Astrocyte of the hippocampus (primary cell): ENCODE results near the gene ASXL2.
A peak's percentile ranks its signal among the peaks of the same experiment; 100 is the strongest.
"Not testable (repeated sequence)": the region's sequence is repeated elsewhere in the genome, so short reads cannot be mapped to it uniquely, and the experiment has no call there.

Source experiments
- DNase-seq: peaks from one replicate; pipeline ENCODE4 v3.0.0; 2011; ENCODE audit warnings: low read depth, low spot score

Gene ASXL2

GRCh38 chr2:25738383-25739343 lies 139.6 kb downstream of the ASXL2 start:
- DNase-seq = no peak

GRCh38 chr2:25736899-25737515 lies 141.3 kb downstream of the ASXL2 start:
- no peak for DNase-seq

DNA sequence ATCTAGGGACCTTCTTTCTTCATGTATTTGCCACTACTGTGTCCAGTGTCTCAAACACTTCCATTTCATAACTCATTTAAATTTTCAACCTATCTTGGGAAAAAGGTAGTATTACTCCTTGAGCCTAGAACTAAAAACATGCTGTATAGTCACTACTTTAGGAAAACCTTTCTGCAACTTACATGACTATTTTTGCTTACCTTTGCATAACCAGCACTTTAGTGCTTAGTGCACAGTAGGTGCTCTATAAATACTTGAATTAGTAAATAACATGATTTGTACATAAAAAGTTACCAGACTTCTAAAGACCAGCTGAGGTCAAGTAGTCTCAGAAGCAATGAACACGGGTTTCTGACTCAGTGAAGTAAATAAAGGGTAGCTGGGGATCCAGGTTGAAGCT lies 142.5 kb downstream of the ASXL2 start:
- no peak for DNase-seq

DNA sequence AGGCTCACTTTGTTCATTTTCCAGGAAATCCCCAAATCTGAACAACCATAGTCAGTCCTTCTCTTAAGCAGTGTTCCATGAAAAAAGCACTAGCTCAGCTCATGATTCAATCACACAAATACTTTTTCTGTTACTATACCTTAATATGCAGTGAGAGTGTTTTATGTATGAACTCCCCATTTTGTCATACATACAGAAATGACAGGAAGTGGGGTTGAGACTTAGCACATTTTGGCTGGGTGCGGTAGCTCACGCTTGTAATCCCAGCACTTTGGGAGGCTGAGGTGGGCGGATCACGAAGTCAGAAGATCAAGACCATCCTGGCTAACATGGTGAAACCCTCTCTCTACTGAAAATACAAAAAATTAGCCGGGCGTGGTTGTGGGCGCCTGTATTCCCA lies 149.7 kb downstream of the ASXL2 start:
- DNase-seq = no peak

- DNase-seq = no peak
Measured at GRCh38 chr2:25726522-25726921, 151.8 kb downstream of the ASXL2 start.

- no peak for DNase-seq
Measured at GRCh38 chr2:25725877-25726276, 152.4 kb downstream of the ASXL2 start.

GRCh38 chr2:25724756-25725155 lies 153.5 kb downstream of the ASXL2 start:
- no peak for DNase-seq

DNA sequence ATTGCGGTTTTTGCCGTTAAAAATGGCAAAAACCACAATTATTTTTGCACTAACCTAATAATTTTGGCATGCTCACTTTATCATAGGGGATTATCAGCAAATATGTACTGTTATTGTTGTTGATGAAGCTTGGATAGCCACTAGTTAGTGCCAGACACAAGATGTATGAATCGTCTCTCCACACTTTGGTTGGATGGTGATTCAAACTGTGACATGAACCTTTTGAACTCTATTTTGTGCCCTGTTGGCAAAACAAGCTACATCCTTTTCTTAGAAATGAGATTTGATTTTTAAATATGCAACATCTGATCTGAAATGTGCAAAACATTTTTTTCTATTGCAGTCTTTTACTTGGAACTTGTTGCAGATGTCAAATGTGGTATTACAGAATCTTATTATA lies 156.1 kb downstream of the ASXL2 start:
- DNase-seq = no peak

GRCh38 chr2:25720575-25720974 lies 157.7 kb downstream of the ASXL2 start:
- no peak for DNase-seq

DNA sequence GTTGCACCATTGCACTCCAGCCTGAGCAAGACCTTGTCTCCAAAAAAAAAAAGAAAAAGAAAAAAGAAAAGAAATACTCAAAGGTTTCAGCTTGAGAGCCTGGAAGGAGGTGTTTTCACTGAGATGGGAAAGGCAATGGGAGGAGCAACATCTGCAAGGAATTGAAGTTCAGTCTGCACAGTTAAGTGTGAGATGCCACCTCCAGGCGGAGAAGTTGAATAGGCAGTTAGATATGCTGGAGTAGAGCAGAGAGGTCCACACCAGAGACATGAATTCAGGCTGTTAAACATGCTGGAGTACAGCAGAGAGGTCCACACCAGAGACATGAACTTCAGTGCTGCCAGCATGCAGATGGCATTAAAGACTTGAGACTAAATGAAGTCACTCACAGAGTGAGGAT lies 163.5 kb downstream of the ASXL2 start:
- DNase-seq = no peak

GRCh38 chr2:25712455-25712854 lies 165.8 kb downstream of the ASXL2 start:
- no peak for DNase-seq

DNA sequence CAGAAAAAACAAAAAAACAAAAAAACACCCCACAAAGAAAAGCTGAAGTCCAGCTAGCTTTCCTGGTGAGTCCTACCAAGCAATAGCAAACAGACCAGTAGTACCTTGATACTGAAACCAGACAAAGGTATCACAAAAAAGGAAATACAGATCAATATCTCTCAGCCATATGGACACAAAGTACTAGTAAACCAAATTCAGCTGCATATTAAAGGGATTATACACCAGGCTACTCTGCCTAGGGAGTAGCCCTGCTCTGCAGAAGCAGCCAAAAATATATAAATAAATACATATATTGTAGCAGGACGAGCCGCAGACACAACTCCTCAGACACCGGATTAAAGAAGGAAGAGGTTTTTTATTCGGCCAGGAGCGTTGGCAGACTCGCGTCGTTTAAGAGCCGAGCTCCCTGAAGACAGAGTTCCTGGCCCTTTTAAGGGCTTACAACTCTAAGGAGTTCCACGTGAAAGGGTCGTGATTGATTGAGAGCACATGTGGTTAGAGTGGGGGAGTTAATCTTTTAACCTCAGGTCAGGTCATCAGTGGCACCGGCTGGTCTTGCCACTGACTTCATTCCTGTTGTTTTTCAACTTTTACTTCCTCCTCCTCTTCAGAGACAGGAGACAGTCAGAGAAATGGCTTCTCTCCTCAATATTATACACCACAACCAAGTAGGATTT lies 166.5 kb downstream of the ASXL2 start:
- no peak for DNase-seq

DNA sequence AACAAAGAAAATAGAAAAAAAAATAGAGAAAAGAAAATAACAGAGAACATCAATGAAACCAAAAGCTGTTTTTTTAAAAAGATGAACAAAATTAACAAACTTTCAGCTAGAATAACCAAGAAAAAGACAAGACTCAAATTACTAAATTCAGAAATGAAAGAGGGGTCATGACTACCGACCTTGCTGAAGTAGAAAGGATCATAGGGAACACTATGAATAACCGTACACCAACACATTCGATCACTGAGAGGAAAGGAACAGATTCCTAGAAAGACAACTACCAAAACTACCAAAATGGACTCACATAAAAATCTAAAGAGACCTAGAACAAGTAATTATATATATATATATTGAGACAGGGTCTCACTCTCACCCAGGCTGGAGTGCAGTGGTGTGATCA lies 167.5 kb downstream of the ASXL2 start:
- no peak for DNase-seq

DNA sequence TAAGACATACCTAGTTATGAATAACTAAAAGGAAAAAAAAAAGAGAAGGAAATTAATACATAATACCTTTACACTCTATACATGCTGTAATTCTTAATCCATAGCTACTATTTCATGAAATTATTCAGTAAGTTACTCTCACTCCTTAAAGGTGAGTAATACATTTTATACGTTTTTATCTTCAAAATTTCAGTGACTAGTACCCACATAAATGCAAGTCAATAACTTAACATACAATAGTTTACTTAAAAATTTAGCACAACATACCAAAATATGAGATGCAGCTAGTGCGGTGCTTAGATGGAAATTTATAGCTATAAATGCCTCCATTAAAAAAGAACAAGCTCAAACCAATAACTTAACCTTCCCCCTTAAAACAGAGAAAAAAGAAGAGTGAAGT lies 168.9 kb downstream of the ASXL2 start:
- DNase-seq = no peak

DNA sequence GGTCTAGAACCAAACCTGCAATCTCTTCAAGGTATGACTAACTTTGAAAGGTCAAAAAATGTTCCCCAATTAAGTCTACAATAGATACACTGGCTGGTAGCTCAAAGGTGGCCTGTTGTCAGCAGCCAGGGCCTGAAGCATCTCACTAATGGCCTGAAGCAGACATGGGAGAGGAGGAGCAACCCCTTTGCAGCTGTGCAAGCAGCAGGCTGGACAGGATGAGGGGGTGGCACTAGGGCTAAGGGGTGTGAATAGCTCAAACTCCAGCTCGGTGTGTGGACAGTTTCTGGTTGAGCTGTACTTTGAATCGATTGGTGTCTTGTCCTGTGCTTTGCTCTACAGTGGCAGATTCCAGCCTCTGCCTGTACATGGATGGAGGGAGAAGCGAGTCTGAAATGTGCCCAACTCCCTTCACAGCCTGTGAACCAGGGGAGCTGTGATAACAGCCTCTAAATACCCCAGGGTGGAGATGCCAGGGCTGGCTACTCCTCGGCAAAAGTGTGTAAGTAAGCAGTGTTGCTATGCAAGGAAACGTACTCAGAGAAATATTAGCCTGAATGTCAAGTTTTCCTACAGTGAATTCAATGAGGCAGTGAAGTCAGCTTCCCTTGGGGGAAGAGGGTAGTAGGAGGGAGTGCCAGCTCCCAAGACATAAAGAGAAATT lies 170.2 kb downstream of the ASXL2 start:
- DNase-seq = no peak

DNA sequence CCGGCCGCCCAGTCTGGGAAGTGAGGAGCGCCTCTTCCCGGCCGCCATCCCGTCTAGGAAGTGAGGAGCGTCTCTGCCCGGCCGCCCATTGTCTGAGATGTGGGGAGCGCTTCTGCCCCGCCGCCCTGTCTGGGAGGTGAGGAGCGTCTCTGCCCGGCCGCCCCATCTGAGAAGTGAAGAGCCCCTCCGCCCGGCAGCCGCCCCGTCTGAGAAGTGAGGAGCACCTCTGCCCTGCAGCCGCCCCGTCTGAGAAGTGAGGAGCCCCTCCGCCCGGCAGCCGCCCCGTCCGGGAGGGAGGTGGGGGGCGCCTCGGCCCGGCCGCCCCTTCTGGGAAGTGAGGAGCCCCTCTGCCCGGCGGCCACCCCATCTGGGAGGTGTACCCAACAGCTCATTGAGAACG lies 172.7 kb downstream of the ASXL2 start:
- DNase-seq = not testable (repeated sequence)

DNA sequence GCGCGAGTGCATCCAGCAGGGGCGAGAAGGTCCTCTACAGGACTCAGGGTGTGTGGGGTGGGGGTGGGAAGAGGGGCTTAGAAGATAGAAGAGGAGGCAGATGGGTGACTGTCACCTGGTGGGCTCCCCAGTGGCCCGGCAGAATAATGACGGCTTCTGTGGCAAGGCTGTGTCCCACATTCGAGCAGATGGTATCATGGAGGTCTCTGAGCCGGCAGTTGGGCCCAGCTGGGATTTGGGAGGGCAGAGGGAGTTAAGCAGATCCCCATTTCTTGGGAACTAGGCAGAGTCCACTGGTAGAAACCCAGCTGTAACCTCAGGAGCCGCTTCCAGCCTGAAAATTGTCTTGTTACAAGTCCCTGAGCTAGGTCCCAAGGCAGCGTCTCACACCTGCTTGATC lies 176.5 kb downstream of the ASXL2 start:
- no peak for DNase-seq

DNA sequence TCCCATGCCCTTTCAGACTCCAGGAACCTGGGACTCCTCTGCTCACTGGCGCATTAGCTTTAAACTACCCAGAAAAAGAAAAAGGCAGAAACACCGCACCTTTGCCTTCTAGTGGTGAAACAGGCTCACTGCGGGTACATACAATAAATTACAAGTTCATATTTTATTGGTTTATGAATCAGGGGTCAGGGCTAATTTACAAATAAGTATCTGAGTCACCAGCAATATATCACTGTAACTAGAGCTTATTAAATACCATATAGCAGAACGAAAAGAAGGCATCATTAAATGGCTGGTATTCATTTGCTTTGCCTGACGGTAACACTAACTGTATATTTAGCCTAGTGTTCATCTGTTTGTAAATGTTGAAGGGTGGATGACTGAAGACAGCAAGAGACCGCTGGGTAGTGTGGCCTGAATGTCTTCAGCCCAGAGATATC lies 178.0 kb downstream of the ASXL2 start:
- DNase-seq = peak; percentile 44

DNA sequence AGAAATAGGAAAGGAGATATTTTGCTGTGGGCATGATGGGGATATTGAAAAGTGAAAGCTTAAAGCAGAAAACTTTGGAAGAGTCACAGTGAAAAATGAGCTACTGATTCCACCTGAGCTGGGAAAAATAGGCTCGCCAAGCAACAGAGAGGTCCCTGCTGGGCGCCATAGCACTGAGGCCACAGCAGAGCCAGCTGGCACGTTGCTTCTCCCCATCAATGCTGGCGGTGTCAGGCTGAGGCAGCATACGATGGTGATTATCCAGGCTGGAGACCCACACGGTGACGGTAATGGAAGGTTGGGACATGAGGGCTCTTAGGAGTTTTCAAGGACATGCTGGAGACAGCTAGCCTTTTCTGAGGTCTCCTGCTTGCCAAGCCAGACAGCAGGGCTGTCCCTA lies 179.1 kb downstream of the ASXL2 start:
- DNase-seq = no peak

DNA sequence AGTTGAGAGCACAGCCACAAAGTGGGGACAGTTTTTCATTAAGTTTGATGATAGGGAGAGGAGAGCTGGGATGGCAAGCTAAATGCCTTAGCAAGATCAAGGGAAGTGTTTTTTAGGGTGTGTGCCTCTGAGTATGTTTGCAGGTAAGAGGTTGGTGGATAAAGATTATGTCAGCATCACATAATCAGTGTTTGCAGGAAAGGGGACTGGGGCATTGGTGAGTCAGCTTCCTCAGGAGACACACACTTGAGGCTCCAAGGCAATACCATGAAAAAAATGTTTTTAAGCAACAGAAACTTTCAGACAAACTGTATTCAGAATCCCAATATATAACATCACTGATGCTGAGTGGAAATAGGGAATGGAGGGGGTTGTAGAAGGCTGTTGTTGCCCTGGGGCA lies 179.5 kb downstream of the ASXL2 start:
- DNase-seq = peak; percentile 29

DNA sequence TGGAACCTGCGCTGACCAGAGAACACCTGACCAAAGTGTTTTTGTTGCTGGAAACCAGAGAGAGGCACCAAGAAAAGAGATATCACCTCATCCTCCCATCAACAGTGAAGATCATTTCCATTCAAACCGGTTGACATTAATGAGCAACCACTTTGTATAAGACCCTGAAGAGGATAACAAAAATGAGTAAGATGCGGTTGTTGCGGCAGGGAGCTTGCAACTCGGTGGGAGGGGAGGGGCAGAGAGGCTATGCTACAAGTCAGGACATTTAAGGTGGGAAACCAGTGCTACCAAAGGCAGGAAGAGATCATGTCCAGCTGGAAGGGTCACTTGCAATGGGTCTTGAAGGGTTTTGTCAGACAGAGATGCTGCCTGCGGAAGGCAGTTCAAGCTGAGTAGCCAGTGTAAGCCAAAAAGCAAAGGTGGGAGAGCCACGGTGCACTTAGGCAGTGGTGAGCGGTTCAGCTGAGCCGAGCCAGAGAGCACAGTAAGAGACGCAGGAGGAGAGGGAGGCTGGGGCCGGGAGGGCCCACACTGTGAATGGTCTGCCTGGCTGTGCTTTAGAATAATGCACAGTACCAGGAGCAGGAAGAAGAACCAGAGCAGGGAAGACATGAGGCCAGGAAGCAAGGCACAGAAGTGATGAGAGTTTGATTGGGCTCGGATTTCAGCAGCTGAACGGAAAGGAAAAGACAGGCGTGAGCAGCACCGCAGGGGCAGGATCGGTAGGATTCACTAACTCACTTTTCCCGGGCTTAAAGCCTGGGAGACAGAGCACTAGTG lies 180.5 kb downstream of the ASXL2 start:
- peak; percentile 26 for DNase-seq
